PFSK-1 (cell line): ENCODE measurements around the gene NAB1.

Experiments used
- FOXP2 ChIP-seq: optimal IDR thresholded peaks from 2 replicates; pipeline ENCODE3; 2011; ENCODE audit warnings: borderline replicate concordance, control low read depth, inconsistent platforms; ENCODE audit not compliant: insufficient read depth; ENCODE audit errors: extremely low read length, extremely low read depth
- POLR2AphosphoS5 ChIP-seq: IDR thresholded peaks from 2 replicates; pipeline ENCODE4 v1.6.1; 2012; ENCODE audit warnings: low read depth, mild to moderate bottlenecking, control low read depth, low read length, moderate library complexity
- REST ChIP-seq, 2 experiments: IDR thresholded peaks; 2 replicates each; pipeline versions ENCODE4 v1.6.1 to v1.8.0; 2011 to 2012; ENCODE audit warnings: low read depth in 2 of 2, low read length in 2 of 2, control low read depth in 1 of 2, inconsistent platforms in 1 of 2, mild to moderate bottlenecking in 1 of 2, moderate library complexity in 1 of 2; ENCODE audit not compliant: insufficient read depth in 1 of 2
- SIN3A ChIP-seq: IDR thresholded peaks from 2 replicates; pipeline ENCODE4 v1.6.1; 2012; ENCODE audit warnings: mild to moderate bottlenecking, low read length, moderate library complexity, borderline replicate concordance; ENCODE audit not compliant: insufficient read depth
- TAF1 ChIP-seq: IDR thresholded peaks from 2 replicates; pipeline ENCODE4 v1.6.1; 2012; ENCODE audit warnings: low read length, control low read depth, borderline replicate concordance; ENCODE audit not compliant: insufficient read depth

The NAB1 gene

GRCh38 chr2:190718652-190719526 is 70.0 kb downstream of the NAB1 start:
- TF ChIP-seq TAF1 = no peak
- no peak for TF ChIP-seq FOXP2
- TF ChIP-seq REST (IDR thresholded peaks at IDR 0.05; ENCODE audit: insufficient read depth in 1 of 2, low read depth in 2 of 2, low read length in 2 of 2) = no peak
- TF ChIP-seq SIN3A = no peak
- TF ChIP-seq POLR2AphosphoS5 = no peak

GRCh38 chr2:190720276-190720675 is 71.4 kb downstream of the NAB1 start:
- TF ChIP-seq SIN3A (no peak), FOXP2 (no peak), POLR2AphosphoS5 (no peak), REST (IDR thresholded peaks at IDR 0.05; ENCODE audit: insufficient read depth in 1 of 2, low read depth in 2 of 2, low read length in 2 of 2) (no peak)

- TF ChIP-seq FOXP2 (no peak), POLR2AphosphoS5 (no peak), SIN3A (no peak), REST (IDR thresholded peaks at IDR 0.05; ENCODE audit: insufficient read depth in 1 of 2, low read depth in 2 of 2, low read length in 2 of 2) (no peak), TAF1 (no peak)
These were observed 71.8 kb downstream of the NAB1 start for GRCh38 chr2:190720691-190721090.

- TF ChIP-seq REST (IDR thresholded peaks at IDR 0.05; ENCODE audit: insufficient read depth in 1 of 2, low read depth in 2 of 2, low read length in 2 of 2) (no peak), POLR2AphosphoS5 (no peak), SIN3A (no peak), FOXP2 (no peak), TAF1 (no peak)
These were observed 73.3 kb downstream of the NAB1 start for GRCh38 chr2:190722061-190722759.
